CD8-positive, alpha-beta memory T cell (primary cell): ENCODE measurements around the gene GSG1. TPM values are rescaled to one million over a fixed set of nuclear protein-coding genes. Genes with fewer than 3 reads are reported as not detected.

Experiments
- CTCF ChIA-PET: fragments of 350-600 bp; sonication (Branson Sonifier 250); formaldehyde crosslinking; loops from one replicate; lab custom pipeline; 2021; ENCODE audit warnings: antibody characterized with exemption; lab: Charles Lee
- POLR2A ChIA-PET: fragments of 350-600 bp; sonication (Branson Sonifier 250); formaldehyde crosslinking; loops from one replicate; lab custom pipeline; 2021; ENCODE audit warnings: antibody characterized with exemption; lab: Charles Lee
- DNase-seq, 5 donors: peaks; one replicate each; pipeline versions ENCODE4 v3.0.0 to v3.0.0-alpha.2; 2020 to 2022; ENCODE audit warnings: mixed read lengths in 1 of 5
- H3K27ac ChIP-seq: one replicate; pipeline ENCODE4 v1.7.0; 2013; ENCODE audit warnings: low read depth, mild to moderate bottlenecking, low read length, moderate library complexity
- H3K27me3 ChIP-seq: 2 replicates; pipeline ENCODE4 v1.7.0; 2013; ENCODE audit warnings: low read length, mild to moderate bottlenecking; ENCODE audit not compliant: insufficient read depth, poor library complexity, severe bottlenecking
- H3K36me3 ChIP-seq: 2 replicates; pipeline ENCODE4 v1.7.0; 2013; ENCODE audit warnings: mild to moderate bottlenecking, low read length, moderate library complexity; ENCODE audit not compliant: insufficient read depth
- H3K4me1 ChIP-seq: 2 replicates; pipeline ENCODE4 v1.7.0; 2013; ENCODE audit warnings: mild to moderate bottlenecking, low read length, moderate library complexity; ENCODE audit not compliant: insufficient read depth
- H3K4me3 ChIP-seq: 2 replicates; pipeline ENCODE4 v1.7.0; 2013; ENCODE audit warnings: mild to moderate bottlenecking, low read length
- H3K9me3 ChIP-seq: 2 replicates; pipeline ENCODE4 v1.7.0; 2013; ENCODE audit warnings: mild to moderate bottlenecking, low read length
- H3K27ac Mint-ChIP-seq, 8 donors: one replicate each; pipeline ENCODE4 v1.8.0; 2020 to 2021; ENCODE audit warnings: mixed read lengths in 8 of 8, mild to moderate bottlenecking in 6 of 8, inconsistent platforms in 3 of 8, moderate library complexity in 3 of 8
- H3K27me3 Mint-ChIP-seq, 2 donors: one replicate each; pipeline ENCODE4 v1.8.0; 2020 to 2021; ENCODE audit warnings: mixed read lengths in 2 of 2, mild to moderate bottlenecking in 1 of 2, moderate library complexity in 1 of 2
- H3K36me3 Mint-ChIP-seq, 3 donors: one replicate each; pipeline ENCODE4 v1.8.0; 2020 to 2021; ENCODE audit warnings: mixed read lengths in 3 of 3, inconsistent platforms in 1 of 3, mild to moderate bottlenecking in 1 of 3
- H3K4me1 Mint-ChIP-seq, 3 donors: one replicate each; pipeline ENCODE4 v1.8.0; 2020 to 2021; ENCODE audit warnings: mixed read lengths in 3 of 3, inconsistent platforms in 1 of 3, mild to moderate bottlenecking in 1 of 3
- H3K4me3 Mint-ChIP-seq, 7 donors: one replicate each; pipeline ENCODE4 v1.8.0; 2020 to 2021; ENCODE audit warnings: mixed read lengths in 7 of 7, mild to moderate bottlenecking in 6 of 7, moderate library complexity in 4 of 7, inconsistent platforms in 2 of 7
- H3K9me3 Mint-ChIP-seq, 5 donors: one replicate each; pipeline ENCODE4 v1.8.0; 2020 to 2022; ENCODE audit warnings: mixed read lengths in 5 of 5, mild to moderate bottlenecking in 3 of 5, moderate library complexity in 2 of 5, inconsistent platforms in 1 of 5
- polyA plus RNA-seq: library from polyadenylated mRNA; unstranded; fragments of 300-500 nt; fragmentation: Illumina TruSeq; gene quantifications from one replicate; pipeline ENCODE4 v1.2.3, GENCODE V29; 2021
- total RNA-seq, 2 experiments: library from RNA; stranded (reverse); gene quantifications; one replicate each; pipeline ENCODE4 v1.2.3, GENCODE V29; 2021

Gene GSG1
- total and polyA plus RNA-seq, 3 experiments from 2014 or later: not detected

DNA sequence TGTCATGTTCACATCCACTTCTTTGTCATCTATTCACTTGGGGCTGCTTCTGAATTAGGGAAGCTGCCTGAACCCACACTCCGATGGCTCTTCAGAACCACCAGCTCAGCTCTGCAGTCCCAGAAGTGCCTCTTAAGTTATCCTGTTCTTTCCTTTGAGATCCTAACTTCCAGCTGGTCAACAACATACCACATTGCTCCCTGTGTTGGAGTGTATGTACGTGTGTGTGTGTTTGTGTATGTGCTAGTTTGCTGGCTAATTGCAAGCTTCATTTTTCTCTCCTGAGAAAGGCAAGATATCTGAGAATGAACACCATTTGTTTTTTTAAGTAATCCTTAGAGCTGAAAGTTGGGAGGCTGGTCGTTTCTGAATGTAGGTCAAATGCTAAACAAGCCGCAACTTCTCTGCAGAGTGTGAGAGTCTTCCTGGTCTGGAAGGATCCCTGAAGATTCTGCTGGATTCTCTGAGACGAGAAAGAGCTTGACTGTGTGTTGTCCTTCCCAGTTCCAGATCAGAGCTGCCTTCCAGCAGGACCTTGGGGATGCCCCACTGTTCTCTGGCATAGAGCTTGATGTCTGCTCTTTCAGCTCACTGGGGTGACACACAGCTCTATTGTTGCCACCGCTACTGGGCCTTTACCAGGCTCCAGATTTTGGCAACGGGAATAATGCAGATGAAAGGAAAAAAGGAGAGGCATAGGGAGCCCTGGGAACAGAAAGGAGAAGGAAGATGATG is 839 bp downstream of the GSG1 start:
- no peak for DNase-seq
- peak overlapping the region; percentile 91 to 97 (median 96) for H3K27ac Mint-ChIP-seq
- H3K36me3 Mint-ChIP-seq: no peaks in the 10 kb centered on the region
- no peaks in the 10 kb centered on the region for H3K9me3 Mint-ChIP-seq
- peaks cover 38 to 52% (median 42%) of the 10 kb centered on the region in 3 donors for H3K4me1 Mint-ChIP-seq
- peaks cover 26% of the 10 kb centered on the region for H3K4me1 ChIP-seq
- no peak overlapping the region for H3K4me3 ChIP-seq
- ChIA-PET CTCF (interaction anchor here (0.8 to 8.1 kb wide), 4 partner anchors 11 to 186 kb away, joined by 3 to 75 read pairs (median 6); partner anchors contain the start of gene EMP1), POLR2A (interaction anchor here (0.7 kb wide), 1 partner anchor 109 kb away, joined by 3 read pairs; no protein-coding TSS in a partner anchor)
- no peaks in the 10 kb centered on the region for H3K27me3 ChIP-seq
- no peaks in the 10 kb centered on the region for H3K9me3 ChIP-seq
- H3K27ac ChIP-seq: no peak overlapping the region
- peak overlapping the region in 6 of 7 donors; percentile 80 to 93 (median 88) for H3K4me3 Mint-ChIP-seq
- no peaks in the 10 kb centered on the region for H3K36me3 ChIP-seq
- peaks cover 0 to 4% of the 10 kb centered on the region in 2 donors for H3K27me3 Mint-ChIP-seq

DNA sequence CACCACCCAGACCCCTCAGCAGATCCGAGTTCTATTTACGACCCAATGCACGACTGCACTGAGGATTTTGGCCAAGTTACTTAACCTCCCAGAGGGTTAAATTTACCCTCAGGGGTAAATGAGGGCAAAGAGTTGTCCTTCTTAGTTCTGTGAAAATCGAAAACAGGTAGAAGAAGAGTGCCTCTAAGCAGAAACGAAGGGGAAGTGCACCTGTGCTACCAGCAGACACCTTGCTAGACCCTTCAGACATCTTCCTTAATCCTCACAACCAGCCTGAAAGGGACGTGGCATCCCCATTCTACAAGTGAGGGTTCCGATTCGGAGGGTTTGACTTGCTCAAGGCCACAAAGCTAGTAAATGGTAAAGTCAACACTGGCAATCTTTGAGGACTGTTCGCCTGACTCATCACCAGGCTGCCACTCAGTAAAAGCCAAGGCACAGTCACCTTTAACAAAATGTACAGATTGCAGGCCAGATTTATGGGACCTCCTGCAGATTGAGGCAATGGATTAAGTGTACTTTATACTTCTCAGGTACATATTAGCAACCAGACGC is 1.6 kb downstream of the GSG1 start:
- ChIA-PET CTCF (interaction anchor here (1.0 to 8.1 kb wide), 4 partner anchors 57 to 185 kb away, joined by 4 to 75 read pairs (median 6); partner anchors contain the start of gene EMP1), POLR2A (no interaction called here)
- no peaks in the 10 kb centered on the region for H3K9me3 Mint-ChIP-seq
- peak overlapping the region; percentile 91 to 97 (median 96) for H3K27ac Mint-ChIP-seq
- no peaks in the 10 kb centered on the region for H3K36me3 Mint-ChIP-seq
- Histone ChIP-seq H3K4me1 (peaks cover 26% of the 10 kb centered on the region), H3K27ac (peak overlapping the region; percentile 91), H3K27me3 (no peaks in the 10 kb centered on the region), H3K9me3 (no peaks in the 10 kb centered on the region), H3K4me3 (peak overlapping the region; percentile 64), H3K36me3 (no peaks in the 10 kb centered on the region)
- H3K27me3 Mint-ChIP-seq: peaks cover 0 to 4% of the 10 kb centered on the region in 2 donors
- peak overlapping the region; percentile 80 to 93 (median 88) for H3K4me3 Mint-ChIP-seq
- peaks cover 38 to 53% (median 42%) of the 10 kb centered on the region in 3 donors for H3K4me1 Mint-ChIP-seq
- peak in 1 of 5 donors; percentile 5 for DNase-seq

DNA sequence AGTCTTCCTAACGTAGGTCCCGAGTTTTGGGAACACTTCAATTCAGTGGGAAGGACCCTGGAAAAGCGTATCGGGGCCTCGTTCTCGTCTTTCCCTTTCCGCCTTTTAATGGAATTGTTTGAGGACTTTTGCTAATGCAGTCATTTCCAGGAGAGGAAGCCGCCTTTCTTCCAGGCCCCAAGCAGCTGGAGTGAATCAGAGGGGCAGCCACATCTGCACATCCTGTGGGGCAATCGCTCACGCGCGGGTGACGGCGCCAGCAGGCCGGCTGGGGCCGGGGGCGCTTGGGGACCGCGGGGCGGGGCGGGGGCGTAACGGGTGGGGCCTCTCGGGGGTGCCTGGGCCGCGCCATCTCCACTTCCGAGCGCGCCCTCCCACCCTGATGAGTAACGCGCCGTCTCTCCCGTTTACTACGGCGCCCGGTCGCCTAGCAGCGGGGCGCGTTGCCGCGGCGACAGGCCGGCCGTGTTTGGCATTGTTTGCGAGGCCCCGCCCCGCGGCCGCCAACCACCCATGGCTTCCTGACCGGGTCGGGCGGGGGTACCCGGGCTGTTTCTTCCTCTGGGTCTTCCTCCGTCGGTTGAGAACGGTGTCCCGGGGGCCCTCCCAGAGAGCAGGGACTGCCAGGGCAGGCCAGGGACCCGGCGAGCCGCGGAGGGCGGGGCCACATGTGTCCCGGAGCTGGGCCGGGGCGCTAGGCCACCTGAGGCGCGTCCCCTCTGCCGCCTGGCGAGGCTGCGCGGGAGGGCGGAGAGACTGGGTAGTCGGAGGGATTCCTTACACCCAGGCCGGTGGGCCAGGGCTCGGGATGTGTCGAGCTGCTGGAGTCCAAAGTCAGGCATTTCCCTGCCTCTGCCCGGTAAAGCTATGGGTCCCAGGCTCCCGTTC is 2.3 kb downstream of the GSG1 start:
- no peaks in the 10 kb centered on the region for H3K36me3 Mint-ChIP-seq
- ChIA-PET POLR2A (interaction anchor here (1.0 kb wide), 1 partner anchor 105 kb away, joined by 3 read pairs; no protein-coding TSS in a partner anchor), CTCF (interaction anchor here (1.0 to 8.1 kb wide), 6 partner anchors 56 to 185 kb away, joined by 3 to 75 read pairs (median 5); partner anchors contain the start of gene EMP1)
- Histone ChIP-seq H3K4me3 (peak overlapping the region; percentile 64), H3K36me3 (no peaks in the 10 kb centered on the region), H3K9me3 (no peaks in the 10 kb centered on the region), H3K4me1 (peaks cover 26% of the 10 kb centered on the region), H3K27ac (peak overlapping the region; percentile 91), H3K27me3 (no peaks in the 10 kb centered on the region)
- peaks cover 38 to 53% (median 42%) of the 10 kb centered on the region in 3 donors for H3K4me1 Mint-ChIP-seq
- peaks cover 0 to 4% of the 10 kb centered on the region in 2 donors for H3K27me3 Mint-ChIP-seq
- H3K4me3 Mint-ChIP-seq: peak overlapping the region; percentile 80 to 93 (median 88)
- DNase-seq: peak; percentile 88 to 98 (median 95)
- peak overlapping the region; percentile 92 to 98 (median 96) for H3K27ac Mint-ChIP-seq
- H3K9me3 Mint-ChIP-seq: no peaks in the 10 kb centered on the region

DNA sequence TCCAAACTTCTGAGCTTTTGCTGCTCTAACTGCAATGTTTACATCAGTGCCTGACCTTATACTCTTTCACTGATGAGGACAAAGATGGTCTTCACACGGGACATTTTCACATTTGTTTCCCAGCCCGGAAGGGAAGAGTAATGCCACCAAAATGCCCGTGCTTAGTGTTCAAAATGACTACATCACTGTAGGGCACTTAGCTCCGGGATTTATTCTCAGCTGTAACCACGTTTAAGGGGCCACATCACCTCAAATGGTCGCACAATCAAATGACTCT is 2.9 kb downstream of the GSG1 start:
- H3K4me1 ChIP-seq: peaks cover 26% of the 10 kb centered on the region
- no peak for DNase-seq
- peak overlapping the region; percentile 80 to 93 (median 88) for H3K4me3 Mint-ChIP-seq
- CTCF ChIA-PET: interaction anchor here (1.1 to 8.1 kb wide), 5 partner anchors 55 to 184 kb away, joined by 3 to 75 read pairs (median 6); partner anchors contain the start of gene EMP1
- no peaks in the 10 kb centered on the region for H3K27me3 ChIP-seq
- peaks cover 0 to 3% of the 10 kb centered on the region in 2 donors for H3K27me3 Mint-ChIP-seq
- peaks cover 38 to 53% (median 42%) of the 10 kb centered on the region in 3 donors for H3K4me1 Mint-ChIP-seq
- POLR2A ChIA-PET: interaction anchor here (1.0 kb wide), 1 partner anchor 105 kb away, joined by 3 read pairs; no protein-coding TSS in a partner anchor
- H3K9me3 ChIP-seq: no peaks in the 10 kb centered on the region
- peak overlapping the region; percentile 91 for H3K27ac ChIP-seq
- H3K36me3 Mint-ChIP-seq: no peaks in the 10 kb centered on the region
- H3K27ac Mint-ChIP-seq: peak overlapping the region; percentile 92 to 98 (median 96)
- H3K4me3 ChIP-seq: peak overlapping the region; percentile 48
- H3K36me3 ChIP-seq: no peaks in the 10 kb centered on the region
- no peaks in the 10 kb centered on the region for H3K9me3 Mint-ChIP-seq

DNA sequence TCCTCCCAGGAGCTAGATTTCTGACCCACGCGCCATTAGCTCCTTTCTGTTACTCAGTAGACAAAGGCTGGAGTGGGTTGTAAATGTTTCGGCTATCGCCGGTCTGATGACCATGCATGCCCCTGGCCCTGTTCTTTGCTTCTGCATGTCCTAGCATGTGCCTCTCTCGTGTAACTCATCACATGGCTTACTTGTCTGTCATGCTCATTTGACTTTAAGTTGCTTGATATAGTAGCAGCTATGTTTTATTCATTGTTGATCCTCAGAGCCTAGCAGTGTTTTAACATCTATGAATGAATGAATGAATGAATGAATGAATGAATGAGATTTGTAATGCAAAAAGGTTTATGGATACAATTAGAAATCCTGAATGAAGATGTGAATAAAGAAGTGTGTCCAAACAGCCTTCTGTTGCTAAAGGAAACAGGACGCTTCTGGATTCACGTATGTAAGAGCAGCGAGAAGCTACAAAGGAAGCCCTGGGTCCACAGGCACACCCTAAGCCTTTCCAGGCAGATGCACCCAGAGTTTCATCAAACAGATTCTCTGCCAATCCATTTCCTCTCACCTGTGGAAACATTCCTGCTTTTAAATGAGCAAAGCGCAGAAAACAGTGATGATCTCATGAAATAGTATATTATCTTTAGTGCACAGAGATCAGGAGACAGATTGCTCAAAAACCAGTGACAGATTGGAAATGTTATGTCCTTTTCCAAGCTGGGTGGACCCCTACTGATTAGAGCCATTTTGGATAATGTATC is 3.4 kb downstream of the GSG1 start:
- Histone ChIP-seq H3K4me1 (peaks cover 26% of the 10 kb centered on the region), H3K4me3 (no peak overlapping the region)
- CTCF ChIA-PET: interaction anchor here (1.1 to 8.1 kb wide), 5 partner anchors 55 to 184 kb away, joined by 3 to 75 read pairs (median 6); partner anchors contain the start of gene EMP1

DNA sequence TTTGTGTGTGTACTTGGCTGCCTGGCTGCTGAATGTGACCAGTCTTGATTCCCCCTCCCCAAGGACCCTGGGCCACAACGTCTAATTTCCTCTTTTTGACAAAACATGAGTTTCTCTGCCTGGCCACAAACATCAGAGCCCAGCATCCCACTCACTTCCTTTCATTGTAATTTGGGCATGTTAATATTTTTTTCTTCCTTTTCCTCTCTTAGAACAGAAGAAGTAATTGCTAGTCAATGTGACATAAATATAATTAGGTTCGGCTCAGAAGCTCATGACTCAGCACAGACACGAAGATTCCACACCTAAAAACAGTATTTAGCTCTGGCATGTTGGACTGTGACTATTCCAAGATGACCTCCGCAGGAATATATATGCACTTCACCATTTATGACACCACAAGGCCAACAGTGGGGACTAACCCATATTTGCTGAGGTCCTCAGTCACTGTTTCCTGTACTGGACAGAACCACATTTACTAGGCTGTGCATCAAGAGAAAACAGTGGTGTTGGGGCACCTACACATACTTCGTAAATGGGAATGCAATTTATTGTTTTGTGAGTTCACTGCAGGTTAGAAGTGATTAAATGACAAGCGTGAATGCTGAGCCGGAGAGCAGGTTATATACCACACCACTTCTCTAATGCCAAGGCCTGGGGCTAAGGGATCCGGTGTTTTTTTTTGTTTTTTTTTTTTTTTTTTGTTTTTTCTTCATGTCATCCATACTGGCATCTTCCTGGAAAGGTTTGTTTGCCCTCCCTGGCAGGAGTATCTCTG is 4.2 kb downstream of the GSG1 start:
- Histone ChIP-seq H3K4me3 (no peak overlapping the region), H3K36me3 (no peaks in the 10 kb centered on the region), H3K27ac (no peak overlapping the region), H3K27me3 (no peaks in the 10 kb centered on the region), H3K9me3 (no peaks in the 10 kb centered on the region), H3K4me1 (peaks cover 26% of the 10 kb centered on the region)
- Mint-ChIP-seq H3K4me3 (peak overlapping the region in 6 of 7 donors; percentile 12 to 88 (median 43)), H3K9me3 (no peaks in the 10 kb centered on the region), H3K36me3 (no peaks in the 10 kb centered on the region), H3K27ac (peak overlapping the region in 7 of 8 donors; percentile 71 to 97 (median 91)), H3K27me3 (peaks cover 0 to 8% of the 10 kb centered on the region in 2 donors), H3K4me1 (peaks cover 38 to 53% (median 42%) of the 10 kb centered on the region in 3 donors)
- ChIA-PET CTCF (interaction anchor here (1.0 to 8.1 kb wide), 5 partner anchors 95 to 113 kb away, joined by 3 to 75 read pairs (median 3); partner anchors contain the start of gene EMP1), POLR2A (no interaction called here)
- DNase-seq: no peak

More for the DNA sequence above, 3.4 kb downstream of the GSG1 start:
- H3K9me3 Mint-ChIP-seq: no peaks in the 10 kb centered on the region
- Histone ChIP-seq H3K27ac (peak overlapping the region; percentile 91), H3K27me3 (no peaks in the 10 kb centered on the region), H3K36me3 (no peaks in the 10 kb centered on the region), H3K9me3 (no peaks in the 10 kb centered on the region)
- peak overlapping the region in 7 of 8 donors; percentile 92 to 98 (median 96) for H3K27ac Mint-ChIP-seq
- DNase-seq: no peak
- peaks cover 38 to 53% (median 42%) of the 10 kb centered on the region in 3 donors for H3K4me1 Mint-ChIP-seq
- no peaks in the 10 kb centered on the region for H3K36me3 Mint-ChIP-seq
- H3K4me3 Mint-ChIP-seq: peak overlapping the region; percentile 80 to 93 (median 88)
- H3K27me3 Mint-ChIP-seq: peaks cover 0 to 3% of the 10 kb centered on the region in 2 donors
- POLR2A ChIA-PET: interaction anchor here (1.0 kb wide), 1 partner anchor 106 kb away, joined by 3 read pairs; no protein-coding TSS in a partner anchor
